ENCODE measurements around the gene ATP2A1. TPM values are rescaled to one million over a fixed set of nuclear protein-coding genes. Genes with fewer than 3 reads are reported as not detected.

ATP2A1 gene
- total RNA-seq, 1 donor from 2014 or later: 4.5 TPM

DNA sequence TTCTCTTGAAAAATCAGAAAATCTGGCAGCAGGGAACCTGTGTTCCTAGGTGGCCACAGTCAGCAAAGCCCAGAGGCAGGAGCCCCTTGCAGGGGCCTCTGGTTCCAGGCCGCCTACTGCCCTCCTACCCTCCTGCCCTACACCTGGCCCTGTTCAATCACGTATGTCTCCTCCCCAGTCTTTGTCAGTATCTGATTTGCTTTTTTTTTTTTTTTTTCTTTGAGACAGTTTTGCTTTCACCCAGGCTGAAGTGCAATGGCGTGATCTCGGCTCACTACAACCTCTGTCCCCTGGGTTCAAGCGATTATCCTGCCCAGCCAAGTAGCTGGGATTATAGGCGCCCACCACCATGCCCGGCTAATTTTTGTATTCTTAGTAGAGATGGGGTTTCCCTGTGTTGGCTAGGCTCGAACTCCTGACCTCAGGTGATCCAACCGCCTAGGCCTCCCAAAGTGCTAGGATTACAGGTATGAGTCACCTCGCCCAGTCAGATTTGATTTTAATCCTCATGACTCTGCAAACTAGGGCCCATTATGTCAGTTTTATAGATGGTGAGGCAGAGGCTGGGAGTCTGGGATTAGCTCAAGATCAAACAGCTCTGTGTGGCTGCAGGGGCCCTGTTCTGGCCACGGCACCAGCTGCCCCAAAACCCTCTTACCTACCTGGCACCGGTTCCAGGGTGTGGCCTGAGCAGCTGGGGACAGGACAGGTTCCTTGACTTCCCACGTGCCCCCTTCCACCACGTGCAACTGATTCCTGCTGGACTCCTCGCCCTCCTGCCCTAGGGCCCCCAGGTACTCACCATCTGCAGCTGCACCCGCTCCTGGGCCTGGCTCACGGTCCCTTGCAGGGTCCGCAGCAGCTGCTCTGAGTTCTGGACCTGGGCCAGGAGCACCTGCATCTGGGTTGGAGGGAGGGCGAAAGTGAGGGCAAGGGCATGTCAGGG lies 32.1 kb downstream of the ATP2A1 start:
- no peaks in the 10 kb centered on the region for H3K4me1 Mint-ChIP-seq (ENCODE audit: low read depth, unreplicated experiment)
- H3K4me3 Mint-ChIP-seq (ENCODE audit: unreplicated experiment): no peak overlapping the region
- no peak for TF ChIP-seq CTCF (IDR thresholded peaks at IDR 0.05; ENCODE audit: partially characterized antibody, unreplicated experiment)
- H3K27me3 Mint-ChIP-seq (ENCODE audit: unreplicated experiment): peaks cover 2% of the 10 kb centered on the region
- no peak overlapping the region for H3K27ac Mint-ChIP-seq (ENCODE audit: unreplicated experiment)
- H3K36me3 Mint-ChIP-seq (ENCODE audit: unreplicated experiment): peaks cover 5% of the 10 kb centered on the region
- no peaks in the 10 kb centered on the region for H3K9me3 Mint-ChIP-seq (ENCODE audit: unreplicated experiment)
- DNase-seq: no peak

DNA sequence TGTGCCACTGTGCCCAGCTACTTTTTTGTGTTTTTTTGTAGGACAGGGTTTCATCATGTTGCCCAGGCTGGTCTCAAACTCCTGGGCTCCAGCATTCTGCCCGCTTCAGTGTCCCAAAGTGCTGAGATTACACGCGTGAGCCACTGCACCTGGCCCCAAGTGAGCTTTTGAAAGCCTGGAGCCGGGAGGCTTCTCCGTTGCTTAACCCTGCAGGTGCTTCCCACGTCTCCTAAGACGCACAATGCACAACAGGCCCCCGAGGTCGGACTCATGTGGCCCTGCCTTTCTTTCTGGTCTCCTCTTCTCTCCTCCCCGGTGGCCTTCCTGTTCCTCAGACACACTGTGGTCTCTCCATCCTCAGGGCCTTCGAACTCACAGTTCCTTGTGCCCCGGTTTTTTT lies 34.3 kb downstream of the ATP2A1 start:
- H3K27ac Mint-ChIP-seq (ENCODE audit: unreplicated experiment): no peak overlapping the region
- H3K9me3 Mint-ChIP-seq (ENCODE audit: unreplicated experiment): no peaks in the 10 kb centered on the region
- H3K4me1 Mint-ChIP-seq (ENCODE audit: low read depth, unreplicated experiment): no peaks in the 10 kb centered on the region
- DNase-seq: no peak
- H3K27me3 Mint-ChIP-seq (ENCODE audit: unreplicated experiment): peaks cover 2% of the 10 kb centered on the region
- no peak overlapping the region for H3K4me3 Mint-ChIP-seq (ENCODE audit: unreplicated experiment)
- peaks cover 11% of the 10 kb centered on the region for H3K36me3 Mint-ChIP-seq (ENCODE audit: unreplicated experiment)
- no peak for TF ChIP-seq CTCF (IDR thresholded peaks at IDR 0.05; ENCODE audit: partially characterized antibody, unreplicated experiment)

DNA sequence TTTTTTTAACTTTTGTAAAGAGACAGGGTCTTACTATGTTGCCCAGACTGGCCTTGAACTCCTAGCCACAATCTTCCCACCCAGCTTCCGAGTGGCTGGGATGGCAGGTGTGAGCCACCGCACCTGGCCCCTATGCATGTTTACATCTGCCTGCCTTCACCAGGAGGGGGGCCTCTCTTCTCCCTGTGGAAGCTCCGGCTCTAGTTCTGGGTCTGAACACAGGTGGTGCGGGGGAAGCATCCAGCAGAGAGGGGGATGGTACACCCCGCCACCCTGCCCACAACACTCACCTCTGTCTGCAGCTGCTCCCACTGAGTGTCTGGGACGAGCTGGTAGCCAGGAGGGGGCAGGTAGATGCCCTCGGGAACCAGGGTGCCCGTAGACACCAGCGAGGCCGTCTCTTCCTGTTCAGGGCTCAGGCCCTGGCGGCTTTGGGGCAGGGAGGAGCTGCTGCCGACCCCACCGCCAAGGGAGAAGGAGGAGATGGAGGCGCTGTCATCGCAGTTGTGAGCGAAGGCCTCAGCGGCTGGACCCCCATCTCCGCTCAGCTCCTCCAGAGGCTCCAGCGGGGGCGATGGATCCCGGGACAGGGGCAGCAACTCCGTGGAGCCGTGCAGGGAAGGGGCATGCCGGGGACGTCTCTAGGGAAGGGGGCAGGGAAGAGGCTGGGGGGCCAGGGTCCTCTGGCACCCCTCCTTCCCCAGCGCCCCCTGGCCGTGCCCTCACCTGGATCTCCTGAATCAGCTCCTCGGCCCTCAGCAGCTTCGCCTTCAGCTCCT lies 35.8 kb downstream of the ATP2A1 start:
- Mint-ChIP-seq H3K4me1 (ENCODE audit: low read depth, unreplicated experiment) (no peaks in the 10 kb centered on the region), H3K9me3 (ENCODE audit: unreplicated experiment) (no peaks in the 10 kb centered on the region), H3K27ac (ENCODE audit: unreplicated experiment) (no peak overlapping the region), H3K36me3 (ENCODE audit: unreplicated experiment) (peaks cover 11% of the 10 kb centered on the region), H3K4me3 (ENCODE audit: unreplicated experiment) (no peak overlapping the region), H3K27me3 (ENCODE audit: unreplicated experiment) (peaks cover 2% of the 10 kb centered on the region)
- no peak for DNase-seq
- TF ChIP-seq CTCF (IDR thresholded peaks at IDR 0.05; ENCODE audit: partially characterized antibody, unreplicated experiment): no peak

DNA sequence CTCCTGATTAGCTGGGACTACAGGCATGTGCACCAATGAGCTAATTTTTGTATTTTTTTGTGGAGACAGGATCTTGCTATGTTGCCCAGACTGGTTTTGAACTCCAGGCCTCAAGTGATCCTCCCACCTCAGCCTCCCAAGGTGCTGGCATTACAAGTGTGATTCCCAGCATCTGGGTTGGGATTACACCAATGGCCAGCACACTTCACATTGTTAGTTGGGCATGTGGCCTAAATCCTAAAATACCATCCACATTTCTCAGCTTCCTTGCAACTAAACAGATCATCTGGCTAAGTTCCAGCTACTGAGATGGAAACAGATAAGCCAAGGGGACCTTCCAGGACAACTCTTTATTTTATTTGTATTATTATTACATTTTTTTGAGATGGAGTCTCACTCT lies 36.9 kb downstream of the ATP2A1 start:
- no peaks in the 10 kb centered on the region for H3K9me3 Mint-ChIP-seq (ENCODE audit: unreplicated experiment)

More for the DNA sequence above, 36.9 kb downstream of the ATP2A1 start:
- Mint-ChIP-seq H3K4me1 (ENCODE audit: low read depth, unreplicated experiment) (peaks cover 4% of the 10 kb centered on the region), H3K27ac (ENCODE audit: unreplicated experiment) (no peak overlapping the region), H3K27me3 (ENCODE audit: unreplicated experiment) (peaks cover 2% of the 10 kb centered on the region), H3K36me3 (ENCODE audit: unreplicated experiment) (peaks cover 11% of the 10 kb centered on the region), H3K4me3 (ENCODE audit: unreplicated experiment) (no peak overlapping the region)
- no peak for DNase-seq
- TF ChIP-seq CTCF (IDR thresholded peaks at IDR 0.05; ENCODE audit: partially characterized antibody, unreplicated experiment): no peak

All from glutamatergic neuron (in vitro differentiated cells).